Vagina (tissue), 2 donors: Measurements from ENCODE around the gene TNFSF15. TPM values are rescaled to one million over a fixed set of nuclear protein-coding genes. Genes with fewer than 3 reads are reported as not detected.

Source experiments
- DNase-seq, 2 donors: peaks; one replicate each; pipeline ENCODE4 v3.0.0-alpha.2; 2017; ENCODE audit errors: extremely low spot score in 2 of 2
- H3K27ac ChIP-seq: fragments of 200-600 bp; sonication (generic); one replicate; pipeline ENCODE4 v1.5.1; 2019
- H3K27me3 ChIP-seq: fragments of 200-600 bp; sonication (generic); one replicate; pipeline ENCODE4 v1.5.1; 2019
- H3K36me3 ChIP-seq, 2 donors: fragments of 200-600 bp; sonication (generic); one replicate each; pipeline ENCODE4 v1.5.1; 2017 to 2019
- H3K4me1 ChIP-seq: fragments of 200-600 bp; sonication (generic); one replicate; pipeline ENCODE4 v1.5.1; 2019
- H3K4me3 ChIP-seq, 2 donors: fragments of 200-600 bp; sonication (generic); 1 replicate in 1 of 2; 2 replicates in 1 of 2; pipeline ENCODE4 v1.5.1; 2016 to 2019
- H3K9me3 ChIP-seq: fragments of 200-600 bp; sonication (generic); one replicate; pipeline ENCODE4 v1.5.1; 2019
- CTCF ChIP-seq, 3 experiments: fragments of 450-650 bp in 2 of 3; fragments of 200-600 bp in 1 of 3; sonication (generic) in 1 of 3; IDR thresholded peaks; one replicate each; pipeline ENCODE4 v1.5.1; 2017 to 2019; ENCODE audit warnings: antibody characterized with exemption in 3 of 3, mild to moderate bottlenecking in 2 of 3, moderate library complexity in 2 of 3
- POLR2A ChIP-seq, 2 donors: fragments of 450-650 bp; IDR thresholded peaks; one replicate each; pipeline ENCODE4 v1.6.1; 2017; ENCODE audit warnings: antibody characterized with exemption in 2 of 2, mild to moderate bottlenecking in 2 of 2, moderate library complexity in 2 of 2
- POLR2AphosphoS5 ChIP-seq, 2 donors: sonication (generic); formaldehyde crosslinking; IDR thresholded peaks; one replicate each; pipeline ENCODE4 v1.9.0; 2017; ENCODE audit warnings: antibody characterized with exemption in 2 of 2, mild to moderate bottlenecking in 2 of 2, low read depth in 1 of 2; ENCODE audit not compliant: insufficient read depth in 1 of 2
- intact Hi-C: fragments of 100-400 bp; cut with DNase I; formaldehyde crosslinking; loops from one replicate; pipeline ENCODE4 v1.15.1; 2023
- total RNA-seq: library from RNA; depleted of rRNA; stranded (reverse); fragments of >200 nt; gene quantifications from one replicate; pipeline ENCODE4 v1.2.3, GENCODE V29; 2016

TNFSF15 gene
- total RNA-seq, 1 donor from 2014 or later: 0.74 TPM

- intact Hi-C loops: no loop called here
- DNase-seq: no peak
- Histone ChIP-seq H3K4me3 (no peak overlapping the region), H3K4me1 (peaks cover 7% of the 10 kb centered on the region), H3K36me3 (no peaks in the 10 kb centered on the region), H3K27me3 (no peaks in the 10 kb centered on the region), H3K27ac (no peak overlapping the region), H3K9me3 (no peaks in the 10 kb centered on the region)
- TF ChIP-seq POLR2AphosphoS5 (IDR thresholded peaks at IDR 0.05; ENCODE audit: insufficient read depth in 1 of 2, low read depth in 1 of 2) (peak in 1 of 2 donors; percentile 15), CTCF (IDR thresholded peaks at IDR 0.05) (no peak)
Observed at GRCh38 chr9:114746591-114747346, 59.1 kb downstream of the TNFSF15 start.

- no peak for DNase-seq
- H3K27me3 ChIP-seq: no peaks in the 10 kb centered on the region
- no peaks in the 10 kb centered on the region for H3K9me3 ChIP-seq
- H3K27ac ChIP-seq: no peak overlapping the region
- no peaks in the 10 kb centered on the region for H3K36me3 ChIP-seq
- peaks cover 7% of the 10 kb centered on the region for H3K4me1 ChIP-seq
- no peak overlapping the region for H3K4me3 ChIP-seq
- intact Hi-C loops: no loop called here
- TF ChIP-seq CTCF (IDR thresholded peaks at IDR 0.05) (no peak), POLR2AphosphoS5 (IDR thresholded peaks at IDR 0.05; ENCODE audit: insufficient read depth in 1 of 2, low read depth in 1 of 2) (no peak), POLR2A (IDR thresholded peaks at IDR 0.05) (no peak)
Observed at GRCh38 chr9:114745879-114746550, 59.8 kb downstream of the TNFSF15 start.

GRCh38 chr9:114745108-114745848, 60.6 kb downstream of the TNFSF15 start:
- Histone ChIP-seq H3K36me3 (no peaks in the 10 kb centered on the region), H3K27ac (no peak overlapping the region), H3K4me1 (peaks cover 7% of the 10 kb centered on the region), H3K4me3 (no peak overlapping the region), H3K9me3 (no peaks in the 10 kb centered on the region), H3K27me3 (no peaks in the 10 kb centered on the region)
- TF ChIP-seq CTCF (IDR thresholded peaks at IDR 0.05) (no peak), POLR2AphosphoS5 (IDR thresholded peaks at IDR 0.05; ENCODE audit: insufficient read depth in 1 of 2, low read depth in 1 of 2) (no peak), POLR2A (IDR thresholded peaks at IDR 0.05) (no peak)
- intact Hi-C loops: no loop called here
- no peak for DNase-seq

DNA sequence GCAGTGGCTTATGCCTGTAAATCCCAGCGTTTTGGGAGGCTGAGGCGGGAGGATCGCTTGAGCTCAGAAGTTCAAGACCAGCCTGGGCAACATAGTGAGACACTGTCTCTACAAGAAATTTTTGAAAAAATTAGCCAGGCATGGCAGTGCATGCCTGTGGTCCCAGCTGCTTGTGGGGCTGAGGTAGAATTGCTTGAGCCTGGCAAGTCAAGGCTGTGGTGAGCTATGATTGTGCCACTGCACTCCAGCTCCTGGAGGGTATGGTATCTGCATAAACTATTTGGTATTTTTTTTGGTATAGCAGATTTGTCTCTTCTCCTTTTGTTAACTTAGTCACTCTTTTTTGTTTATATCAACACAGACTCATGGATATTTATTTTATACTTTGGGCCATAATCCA, 62.4 kb downstream of the TNFSF15 start:
- TF ChIP-seq POLR2AphosphoS5 (IDR thresholded peaks at IDR 0.05; ENCODE audit: insufficient read depth in 1 of 2, low read depth in 1 of 2) (no peak), POLR2A (IDR thresholded peaks at IDR 0.05) (no peak), CTCF (IDR thresholded peaks at IDR 0.05) (no peak)
- DNase-seq: no peak
- intact Hi-C loops: loop anchor here (5.0 kb wide), 1 partner anchor 1261 kb away; no protein-coding TSS in a partner anchor
- Histone ChIP-seq H3K27me3 (no peaks in the 10 kb centered on the region), H3K4me3 (no peak overlapping the region), H3K4me1 (peaks cover 7% of the 10 kb centered on the region), H3K9me3 (no peaks in the 10 kb centered on the region), H3K36me3 (no peaks in the 10 kb centered on the region), H3K27ac (no peak overlapping the region)
